RKO (cell line): Measurements from ENCODE around the gene TMEM61.
A peak's percentile ranks its signal among the peaks of the same experiment; 100 is the strongest.
"Not testable (repeated sequence)": the region's sequence is repeated elsewhere in the genome, so short reads cannot be mapped to it uniquely, and the experiment has no call there.

Experiments used
- DNase-seq: peaks from one replicate; pipeline ENCODE4 v3.0.0-alpha.2; 2016; ENCODE audit warnings: low spot score

The TMEM61 gene

DNA sequence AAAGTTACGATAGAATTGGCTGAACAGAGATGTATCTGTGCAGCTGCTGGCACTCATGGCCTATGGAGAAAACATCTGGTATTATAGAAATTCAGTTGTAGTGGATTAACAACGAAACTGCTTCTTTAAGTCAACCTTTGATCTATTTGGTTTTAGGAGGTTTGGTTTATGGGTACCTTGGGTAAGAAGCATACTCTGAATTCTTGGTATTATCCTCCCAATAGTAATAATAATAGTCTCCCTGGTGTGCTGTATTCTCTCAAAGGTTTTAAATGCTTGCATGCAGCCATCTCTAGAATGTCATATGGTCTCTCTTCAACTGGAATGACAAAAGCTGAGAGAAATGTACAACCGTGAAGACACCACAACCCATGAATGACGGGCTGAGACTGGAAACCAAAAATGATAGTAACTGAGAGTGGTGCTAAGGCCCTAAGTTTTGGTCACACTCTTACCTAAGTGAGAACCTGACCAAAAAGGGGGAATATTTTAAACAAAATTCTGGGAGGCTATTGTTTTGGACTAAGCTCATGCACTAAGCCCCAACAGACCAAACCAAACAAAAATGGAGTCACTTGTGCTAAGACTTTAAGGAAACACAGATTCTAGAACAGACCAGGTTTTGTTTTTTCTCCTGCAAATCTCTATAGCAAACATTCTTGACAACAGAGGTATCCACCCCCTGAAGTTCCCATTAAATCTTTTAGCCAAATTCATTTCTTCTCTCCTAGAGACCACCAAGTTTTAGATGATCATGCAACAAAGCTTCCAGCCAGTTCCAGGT is 17.6 kb upstream of the TMEM61 start:
- DNase-seq = no peak

- not testable (repeated sequence) for DNase-seq
These were observed 16.6 kb upstream of the TMEM61 start for GRCh38 chr1:54963829-54964228.

DNA sequence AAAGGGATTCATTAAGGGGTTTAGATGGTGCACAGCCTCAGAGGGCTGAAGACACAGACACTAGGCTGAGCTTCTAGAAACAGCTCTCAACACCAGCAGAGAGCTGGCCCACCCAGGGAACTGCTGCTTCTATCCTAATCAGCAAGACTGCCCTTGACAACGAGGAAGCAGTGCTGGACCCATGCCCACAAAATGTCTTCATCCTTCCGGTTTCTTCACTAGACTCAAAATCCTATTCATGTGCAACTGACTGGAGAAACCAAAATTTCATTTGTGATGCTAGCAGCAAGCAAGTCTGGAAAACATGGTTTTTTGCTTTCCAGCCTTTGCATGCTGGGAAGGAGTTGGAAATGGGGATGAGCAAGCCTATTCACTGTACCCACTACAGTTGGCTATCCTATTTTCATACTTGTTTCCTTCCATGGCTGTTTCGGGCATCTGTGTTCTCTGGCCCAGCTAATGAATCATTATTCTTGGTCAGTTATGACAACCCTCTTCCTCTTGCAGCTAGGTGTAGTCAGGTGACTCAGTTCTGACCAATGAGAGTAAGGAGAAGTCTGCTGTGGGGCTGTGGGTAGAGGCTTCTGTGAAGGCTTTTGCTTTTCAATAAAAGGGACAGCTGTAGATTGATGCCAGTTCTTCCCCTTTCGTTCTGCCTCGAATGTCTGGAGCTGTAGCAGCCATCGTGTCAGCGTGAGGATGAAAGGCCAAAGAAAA is 14.6 kb upstream of the TMEM61 start:
- peak; percentile 66 for DNase-seq

DNA sequence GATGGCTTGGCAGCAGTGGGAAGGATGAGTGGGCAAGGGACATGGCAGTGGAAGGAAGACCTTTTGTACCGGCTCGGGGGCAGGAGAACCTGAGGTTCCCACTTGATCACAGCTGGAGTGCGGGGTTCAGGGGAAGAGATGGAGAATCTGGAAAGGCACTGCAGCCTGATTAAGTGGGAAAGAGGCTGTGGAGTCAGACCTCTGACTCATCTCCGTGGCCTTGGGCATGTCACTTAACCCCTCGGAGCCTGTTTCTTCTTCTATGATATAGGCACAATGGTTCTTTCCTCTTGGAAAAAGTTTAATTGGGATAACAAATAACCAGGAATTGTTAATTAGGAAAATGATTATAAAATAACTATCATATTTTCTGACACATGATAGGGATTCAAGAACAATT is 13.1 kb upstream of the TMEM61 start:
- DNase-seq = peak; percentile 50

DNA sequence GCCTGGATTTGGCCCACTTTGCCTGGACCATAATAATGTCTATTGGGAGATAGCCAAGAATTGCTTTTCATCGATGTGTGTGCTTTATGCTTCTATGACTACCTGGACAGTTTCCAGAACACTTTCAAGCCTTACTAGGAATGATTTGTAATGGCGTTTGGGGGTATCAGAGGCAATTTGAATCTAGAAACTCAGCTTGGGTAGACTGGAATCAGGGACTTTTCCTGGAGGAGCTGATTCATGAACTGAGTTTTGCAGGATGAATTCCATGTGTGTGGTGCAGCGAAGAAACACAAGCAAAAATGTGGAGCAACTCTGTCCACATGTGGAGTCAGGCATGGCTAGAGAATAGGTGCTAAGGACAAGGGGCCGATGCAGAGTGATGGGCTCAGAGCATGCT is 11.9 kb upstream of the TMEM61 start:
- DNase-seq = no peak

GRCh38 chr1:54969879-54970278 is 10.5 kb upstream of the TMEM61 start:
- no peak for DNase-seq

DNA sequence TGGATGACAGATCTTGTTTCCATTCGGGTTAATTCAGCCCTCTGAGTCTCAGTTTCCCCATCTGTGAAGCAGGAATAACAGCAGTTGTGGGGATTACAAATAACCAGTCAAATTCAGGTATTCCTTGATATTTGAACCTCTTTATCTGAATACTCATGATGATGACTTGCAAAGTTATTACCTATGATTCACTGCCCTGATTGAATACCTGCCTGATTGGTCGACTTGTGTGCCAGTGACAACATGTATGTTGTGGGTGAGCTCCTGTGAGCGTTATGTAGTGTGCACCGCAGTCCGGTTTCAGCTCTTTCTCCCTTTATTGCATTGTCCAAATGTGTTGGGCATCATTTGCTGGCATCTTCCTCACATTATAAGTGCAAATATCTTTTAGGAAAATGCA is 9.5 kb upstream of the TMEM61 start:
- no peak for DNase-seq

GRCh38 chr1:54971317-54971791 is 9.1 kb upstream of the TMEM61 start:
- peak; percentile 72 for DNase-seq

DNA sequence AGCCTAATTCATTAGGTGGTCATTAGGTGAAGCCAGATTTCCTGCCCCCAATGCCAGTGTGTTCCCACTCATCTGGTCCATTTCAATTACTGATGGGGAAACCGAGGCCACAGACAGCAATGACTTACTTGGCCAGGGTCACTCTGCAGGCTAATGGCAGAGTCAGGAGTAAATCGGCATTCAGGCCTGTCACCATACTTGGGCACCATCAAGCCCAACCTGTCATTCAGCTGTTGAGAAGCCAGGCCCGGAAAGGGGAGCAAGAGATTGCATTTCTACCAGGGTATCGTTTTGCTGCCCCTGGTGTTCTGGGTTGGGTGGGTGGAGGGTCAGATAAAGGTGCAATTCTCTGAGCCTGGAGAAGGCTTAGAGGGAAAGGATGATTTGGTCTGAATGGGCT is 8.0 kb upstream of the TMEM61 start:
- no peak for DNase-seq

DNA sequence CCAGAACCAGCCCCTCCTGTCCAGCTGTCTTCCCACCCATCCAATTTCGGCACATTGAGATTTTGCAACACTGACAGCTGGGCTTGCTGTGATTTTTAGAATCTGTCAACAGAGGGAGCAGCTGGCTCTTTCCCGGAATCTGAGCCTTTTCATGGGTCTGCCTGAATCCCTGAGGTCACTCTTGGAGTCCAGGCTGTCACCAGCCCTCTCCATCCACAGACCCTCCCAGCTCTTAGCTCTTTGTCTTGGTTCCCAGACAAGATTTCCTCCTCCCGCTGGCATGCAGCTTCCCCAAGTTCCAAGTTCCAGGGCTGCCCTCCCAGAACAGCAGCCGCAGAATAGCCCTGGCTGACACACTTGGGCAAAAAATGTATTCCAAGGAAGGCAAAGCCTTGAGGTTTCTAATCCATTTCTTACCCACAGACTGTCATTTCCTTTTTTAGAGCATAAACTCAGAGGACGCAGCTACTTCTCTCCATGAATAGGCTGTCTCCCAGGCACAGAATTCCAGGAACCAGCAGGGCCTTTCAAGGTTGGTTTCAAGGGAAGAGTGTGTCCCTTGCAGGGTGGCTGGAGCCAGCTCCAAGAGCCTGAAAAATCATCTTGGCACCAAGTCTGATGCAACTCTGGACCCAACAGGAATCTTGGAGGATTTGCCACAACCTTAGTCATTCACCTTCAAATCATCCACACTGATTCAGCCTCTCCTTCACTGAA is 7.1 kb upstream of the TMEM61 start:
- DNase-seq = peak; percentile 44

DNA sequence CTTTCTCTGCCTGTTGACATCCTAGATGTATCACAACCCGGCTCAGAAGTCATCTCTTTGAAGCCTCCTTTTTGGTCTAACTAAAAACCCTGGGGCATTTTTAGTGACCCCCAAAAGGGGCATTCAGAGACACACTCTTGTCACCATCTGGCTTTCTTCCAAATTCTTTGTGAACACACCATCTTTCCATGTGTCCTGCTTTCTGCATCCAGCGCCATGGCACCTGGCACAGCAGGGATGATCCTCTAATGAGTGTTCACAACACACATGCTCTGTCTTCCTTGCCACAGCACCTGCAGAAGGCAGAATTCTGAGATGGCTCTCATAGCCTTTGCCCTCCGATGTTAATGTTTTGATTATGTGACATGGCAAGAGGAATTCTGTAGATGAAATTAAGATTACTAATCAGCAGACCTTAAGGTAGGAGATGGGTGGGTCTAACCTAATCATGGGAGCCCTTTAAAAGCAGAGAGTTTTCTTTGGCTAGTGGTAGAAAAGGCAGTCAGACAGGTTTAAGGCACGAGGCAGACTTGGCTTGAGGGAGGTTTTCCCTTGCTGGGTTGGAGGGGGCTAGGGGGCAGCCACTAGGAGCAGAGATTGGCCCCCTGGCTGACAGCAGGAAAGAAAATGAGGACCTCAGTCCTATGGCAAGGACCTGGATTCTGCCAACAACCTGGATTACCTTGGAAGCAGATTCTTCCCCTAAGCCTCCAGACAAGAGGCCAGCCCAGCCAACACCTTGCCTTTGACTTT is 4.9 kb upstream of the TMEM61 start:
- no peak for DNase-seq

DNA sequence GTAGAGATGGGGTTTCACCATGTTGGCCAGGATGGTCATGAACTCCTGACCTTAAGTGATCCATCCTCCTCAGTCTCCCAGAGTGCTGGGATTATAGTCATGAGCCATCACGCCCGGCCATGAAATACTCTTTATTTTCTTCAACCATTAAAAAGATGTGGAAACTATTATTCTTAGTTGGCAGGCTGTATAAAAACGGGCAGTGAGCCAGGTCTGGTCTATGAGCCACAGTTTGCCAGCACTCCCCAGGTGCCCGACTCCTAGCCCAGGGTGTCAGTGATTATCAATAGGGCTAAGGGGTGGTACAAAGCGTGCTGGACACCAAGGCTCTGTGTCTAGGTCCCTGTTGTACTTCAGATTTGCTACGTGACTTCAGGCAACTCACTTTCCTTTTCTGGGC is 3.7 kb upstream of the TMEM61 start:
- no peak for DNase-seq

DNA sequence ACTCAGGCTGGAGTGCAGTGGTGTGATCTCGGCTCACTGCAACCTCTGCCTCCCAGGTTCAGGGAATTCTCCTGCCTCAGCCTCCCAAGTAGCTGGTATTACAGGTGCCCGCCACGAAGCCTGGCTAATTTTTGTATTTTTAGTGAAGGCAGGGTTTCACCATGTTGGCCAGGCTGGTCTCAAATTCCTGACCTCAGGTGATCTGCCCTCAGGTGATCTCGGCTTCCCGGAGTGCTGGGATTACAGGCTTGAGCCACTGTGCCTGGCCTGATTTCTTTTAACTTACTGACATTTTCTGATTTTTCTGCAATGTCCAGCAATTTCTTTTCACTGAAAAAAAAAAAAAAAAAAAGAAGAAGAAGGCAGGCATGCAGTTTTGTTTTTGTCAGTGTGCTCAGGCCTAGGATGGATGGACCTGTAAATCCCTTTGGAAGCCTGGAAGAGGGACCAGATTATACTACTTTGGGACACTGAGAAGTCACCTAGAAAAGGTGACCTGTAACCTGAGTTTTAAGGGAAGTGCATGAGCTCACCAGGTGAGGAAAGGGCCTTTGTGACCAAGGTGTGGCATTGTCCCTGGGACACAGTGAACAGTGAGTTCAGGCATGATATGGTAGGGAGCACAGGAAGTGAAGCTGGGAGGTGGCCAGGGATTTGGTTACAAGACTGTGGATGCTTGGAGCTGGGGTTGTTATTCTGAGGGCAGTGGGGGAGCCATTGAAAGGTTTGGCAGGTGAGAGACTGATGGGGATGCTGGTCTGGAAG is 2.7 kb upstream of the TMEM61 start:
- DNase-seq = no peak

GRCh38 chr1:54978528-54979326 is 1.7 kb upstream of the TMEM61 start:
- no peak for DNase-seq

DNA sequence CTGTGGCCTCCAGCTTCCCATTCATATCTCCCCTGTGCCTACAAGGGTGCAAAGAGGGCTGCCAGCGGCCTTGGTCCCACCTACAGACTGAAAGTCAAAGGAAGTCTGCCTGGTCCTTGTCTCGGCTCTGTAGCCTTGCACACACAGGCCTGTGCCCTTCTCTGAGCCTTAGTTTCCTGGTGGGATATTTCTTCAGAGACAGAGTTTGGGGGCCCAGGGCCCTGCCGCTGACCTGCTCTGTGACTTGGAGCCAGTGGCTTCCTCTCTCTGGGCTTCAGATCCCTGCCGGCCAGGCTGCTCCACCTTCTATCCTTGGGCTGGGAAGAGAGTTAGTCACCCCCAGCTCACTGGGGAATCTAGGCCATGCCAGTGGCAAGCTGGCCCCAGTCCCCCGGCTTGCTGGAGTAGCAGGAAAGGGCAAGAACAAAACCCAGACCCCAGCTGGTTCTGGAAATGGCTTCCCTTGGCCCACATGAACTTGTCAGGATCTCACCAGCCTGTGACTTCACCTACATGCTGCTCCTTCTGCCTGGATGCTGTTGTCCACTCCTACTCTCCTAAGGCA is 1.0 kb upstream of the TMEM61 start:
- DNase-seq = no peak

DNA sequence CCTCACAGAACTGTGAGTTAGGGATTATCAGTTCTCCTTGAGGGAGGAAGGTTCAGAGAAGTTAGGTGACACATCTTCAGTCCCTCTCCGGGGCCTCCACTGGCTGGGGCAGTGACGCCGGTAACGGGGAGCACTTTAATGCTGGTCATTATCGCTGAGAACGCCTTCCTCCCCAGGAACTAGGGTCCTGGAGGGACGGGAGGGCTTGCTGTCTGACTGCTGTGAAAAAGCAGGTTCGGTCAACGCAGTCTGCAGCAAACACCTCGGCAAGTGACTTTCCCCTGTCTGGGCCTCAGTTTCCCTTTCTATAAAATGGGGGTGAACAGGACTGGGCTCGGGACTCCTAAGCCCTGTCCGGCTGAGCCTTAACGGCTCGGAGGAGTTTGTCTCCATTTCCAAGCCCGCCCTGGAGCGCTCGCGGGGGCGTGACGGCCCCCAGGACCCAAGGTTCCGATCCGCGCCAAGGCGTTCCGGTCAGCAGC is 341 bp upstream of the TMEM61 start:
- DNase-seq = no peak

- DNase-seq = no peak
These were observed 1.0 kb downstream of the TMEM61 start for GRCh38 chr1:54981466-54981865.

DNA sequence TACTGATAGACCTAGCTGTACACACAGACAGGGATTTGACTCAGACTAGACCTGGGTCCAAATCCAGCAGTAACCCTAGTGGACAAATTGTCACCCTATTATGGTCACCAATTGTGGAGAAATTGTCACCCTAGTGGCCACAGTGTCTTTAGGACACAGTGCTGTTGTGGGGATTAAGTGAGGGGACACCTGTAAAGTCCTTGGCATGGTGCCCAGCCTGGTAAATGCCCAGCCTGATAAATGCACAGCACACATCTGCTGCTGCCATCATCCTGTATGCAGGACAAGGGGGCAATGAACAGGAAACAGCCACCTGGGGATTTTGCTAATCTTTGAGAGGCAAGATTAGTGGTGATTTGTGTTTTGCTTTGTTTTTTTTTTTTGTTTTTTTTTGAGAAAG is 2.3 kb downstream of the TMEM61 start:
- DNase-seq = no peak

DNA sequence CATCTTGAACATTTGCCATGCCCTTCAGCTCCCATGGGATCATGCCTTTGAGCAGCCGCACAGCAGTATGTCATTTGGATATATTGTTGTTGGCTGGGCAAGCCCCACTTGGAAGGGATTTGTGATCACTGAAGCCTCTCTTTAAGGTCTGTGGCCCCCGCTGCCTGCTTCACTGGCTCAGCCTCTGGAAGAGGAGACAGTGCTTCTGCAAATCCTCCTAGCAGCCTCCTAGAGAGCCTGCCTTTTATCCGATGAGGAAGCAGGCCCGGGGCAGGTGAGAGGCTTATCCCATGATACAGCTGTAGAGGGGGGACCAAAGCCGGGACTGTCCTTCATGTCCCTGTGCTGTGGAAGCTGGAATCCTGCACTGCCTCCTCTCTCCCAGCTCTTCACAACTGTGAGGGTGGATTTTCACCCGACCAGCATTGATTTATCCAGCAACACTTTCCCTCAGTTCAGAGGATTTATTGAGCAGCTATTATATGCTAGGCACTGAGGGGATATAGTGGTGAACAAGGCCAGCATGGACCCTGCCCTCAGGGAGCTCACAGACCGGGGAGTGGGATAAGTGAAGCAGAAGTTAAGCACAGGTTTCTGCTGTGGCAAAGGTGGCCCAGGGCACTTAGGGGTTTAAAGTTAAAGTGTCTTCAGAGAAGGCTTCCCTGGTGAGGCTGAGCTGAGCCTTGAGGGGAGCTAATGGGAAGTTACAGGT is 3.9 kb downstream of the TMEM61 start:
- DNase-seq = no peak
